ENCODE results near the gene CCNDBP1.
"Not testable (repeated sequence)": the region's sequence is repeated elsewhere in the genome, so short reads cannot be mapped to it uniquely, and the experiment has no call there.

CCNDBP1 gene

GRCh38 chr15:43218908-43219706 lies 33.9 kb downstream of the CCNDBP1 start:
- DNase-seq (ENCODE audit: low read depth): no peak

GRCh38 chr15:43219929-43220928 lies 35.0 kb downstream of the CCNDBP1 start:
- DNase-seq (ENCODE audit: low read depth): no peak

DNA sequence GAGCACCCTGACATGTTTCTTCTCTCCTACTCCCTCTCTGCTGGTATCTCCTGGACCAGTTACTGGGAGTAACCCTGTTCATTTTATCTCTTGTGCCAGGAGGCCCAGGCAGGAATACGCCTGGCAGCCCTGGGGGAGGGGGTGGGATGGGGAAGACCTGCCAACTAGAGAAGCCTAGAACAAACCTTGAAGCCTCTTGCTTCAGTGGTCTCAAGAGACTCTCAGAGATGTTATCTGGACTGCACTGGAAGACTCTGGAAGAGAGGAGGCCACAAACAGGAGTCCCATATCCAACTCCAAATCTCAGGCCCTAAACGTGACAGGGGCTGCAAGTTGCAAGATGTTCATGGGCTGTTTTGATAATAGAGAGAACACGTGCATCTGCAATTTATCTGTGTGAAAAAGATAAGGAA lies 35.8 kb downstream of the CCNDBP1 start, which contains the start of gene EPB42:
EPB42 (minus strand) TSS at position 28 of the 413 bp plus-strand sequence. CDS start 193 bp downstream, outside the sequence.
- DNase-seq (ENCODE audit: low read depth): no peak

DNA sequence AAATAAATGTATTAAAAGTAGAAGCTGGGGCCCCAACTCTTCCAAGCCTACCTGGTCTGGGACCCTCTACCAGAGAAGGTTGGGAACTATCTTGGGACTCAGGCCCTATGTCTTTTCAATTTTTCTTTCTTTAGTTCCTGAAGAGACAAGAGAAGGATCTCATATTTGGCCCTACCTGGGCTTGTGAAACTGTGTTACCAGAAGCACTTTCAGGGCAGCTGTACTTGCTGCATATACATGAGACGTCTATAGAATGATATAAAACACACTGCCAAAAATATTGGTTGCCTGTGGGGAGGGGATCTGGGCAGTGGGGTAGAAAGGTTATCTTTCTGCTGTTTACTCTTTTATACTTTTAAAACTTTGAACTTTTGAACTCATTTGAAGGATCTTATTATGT lies 36.2 kb downstream of the CCNDBP1 start:
- no peak for DNase-seq (ENCODE audit: low read depth)

DNA sequence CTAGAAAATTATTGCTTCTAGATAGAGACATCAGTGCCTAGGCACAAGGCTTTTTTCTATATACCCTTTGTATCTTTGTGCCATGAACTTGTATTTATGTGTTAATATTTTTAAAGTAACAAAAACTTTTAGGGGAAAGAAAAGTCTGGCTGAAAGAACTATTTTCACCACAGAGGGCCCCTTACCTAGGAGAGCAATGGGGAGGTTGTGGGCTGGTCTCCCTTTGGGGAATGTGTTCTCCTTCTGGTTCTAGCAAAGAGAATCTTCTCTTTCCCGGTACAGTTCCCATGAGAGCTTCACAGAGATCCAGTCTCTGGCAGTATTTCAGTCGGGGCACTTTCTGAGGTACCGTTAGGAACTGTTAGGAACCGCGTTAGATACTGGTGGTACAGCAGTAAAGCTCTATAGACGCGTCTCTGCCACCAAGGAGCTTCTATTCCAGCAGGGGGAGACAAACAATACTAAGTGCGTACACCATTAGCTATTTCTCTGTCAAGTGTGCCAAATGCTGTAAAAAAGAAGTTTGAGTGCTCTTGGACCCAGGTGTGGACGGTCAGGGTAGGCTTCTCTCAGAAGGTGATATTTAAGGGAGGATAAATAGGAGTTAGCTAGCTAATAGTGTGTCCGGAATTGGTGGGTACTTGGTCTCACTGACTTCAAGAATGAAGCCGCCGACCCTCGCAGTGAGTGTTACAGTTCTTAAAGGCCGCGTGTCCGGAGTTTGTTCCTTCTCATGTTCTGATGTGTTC lies 40.2 kb downstream of the CCNDBP1 start:
- peak; percentile 9 for DNase-seq (ENCODE audit: low read depth)

GRCh38 chr15:43225950-43226255 lies 40.7 kb downstream of the CCNDBP1 start:
- not testable (repeated sequence) for DNase-seq (ENCODE audit: low read depth)

DNA sequence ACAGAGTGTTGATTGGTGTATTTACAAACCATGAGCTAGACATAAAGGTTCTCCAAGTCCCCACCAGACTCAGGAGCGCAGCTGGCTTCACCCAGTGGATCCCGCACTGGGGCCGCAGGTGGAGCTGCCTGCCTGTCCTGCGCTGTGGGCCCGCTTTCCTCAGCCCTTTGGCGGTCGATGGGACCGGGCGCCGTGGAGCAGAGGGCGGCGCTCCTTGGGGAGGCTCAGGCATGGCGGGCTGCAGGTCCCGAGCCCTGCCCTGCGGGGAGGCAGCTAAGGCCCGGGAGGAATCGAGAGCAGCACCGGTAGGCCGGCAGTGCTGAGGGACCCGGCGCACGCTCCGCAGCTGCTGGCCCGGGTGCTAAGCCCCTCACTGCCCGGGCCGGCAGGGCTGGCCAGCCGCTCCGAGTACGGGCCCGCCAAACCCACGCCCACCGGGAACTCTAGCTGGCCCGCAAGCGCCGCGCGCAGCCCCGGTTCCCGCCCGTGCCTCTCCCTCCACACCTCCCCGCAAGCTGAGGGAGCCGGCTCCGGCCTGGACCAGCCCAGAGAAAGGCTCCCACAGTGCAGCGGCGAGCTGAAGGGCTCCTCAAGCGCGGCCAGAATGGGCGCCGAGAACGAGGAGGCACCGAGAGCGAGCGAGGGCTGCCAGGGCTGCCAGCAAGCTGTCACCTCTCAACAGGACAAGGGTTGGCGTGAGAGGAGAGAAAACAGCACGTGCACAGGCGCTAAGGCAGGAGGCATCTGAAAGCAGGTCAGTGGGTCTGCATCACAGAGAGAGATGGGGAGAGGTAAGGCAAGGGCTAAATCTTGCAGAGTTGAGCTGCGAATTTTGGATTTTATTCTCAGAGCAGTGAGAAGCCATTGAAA lies 41.5 kb downstream of the CCNDBP1 start:
- DNase-seq (ENCODE audit: low read depth): no peak

DNA sequence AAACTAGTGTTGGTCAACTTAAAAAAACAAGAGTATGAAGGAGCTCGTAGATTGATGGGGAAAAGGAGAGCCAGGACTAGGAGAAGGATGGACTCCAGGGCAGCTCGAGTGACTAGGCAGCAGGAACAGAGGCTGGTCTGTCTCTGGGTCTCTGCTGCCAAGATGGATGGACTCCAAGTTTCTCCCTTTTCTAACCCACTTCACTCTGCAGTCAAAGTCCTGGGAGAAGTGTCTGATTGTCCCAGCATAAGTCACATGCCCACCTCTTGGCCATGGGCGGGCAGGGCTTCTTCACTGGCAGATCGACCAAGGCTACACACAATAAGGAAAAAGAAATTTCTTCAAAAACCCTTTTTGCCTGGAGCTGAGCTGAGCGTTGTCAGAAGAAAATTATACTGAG lies 44.8 kb downstream of the CCNDBP1 start:
- DNase-seq (ENCODE audit: low read depth): no peak

DNA sequence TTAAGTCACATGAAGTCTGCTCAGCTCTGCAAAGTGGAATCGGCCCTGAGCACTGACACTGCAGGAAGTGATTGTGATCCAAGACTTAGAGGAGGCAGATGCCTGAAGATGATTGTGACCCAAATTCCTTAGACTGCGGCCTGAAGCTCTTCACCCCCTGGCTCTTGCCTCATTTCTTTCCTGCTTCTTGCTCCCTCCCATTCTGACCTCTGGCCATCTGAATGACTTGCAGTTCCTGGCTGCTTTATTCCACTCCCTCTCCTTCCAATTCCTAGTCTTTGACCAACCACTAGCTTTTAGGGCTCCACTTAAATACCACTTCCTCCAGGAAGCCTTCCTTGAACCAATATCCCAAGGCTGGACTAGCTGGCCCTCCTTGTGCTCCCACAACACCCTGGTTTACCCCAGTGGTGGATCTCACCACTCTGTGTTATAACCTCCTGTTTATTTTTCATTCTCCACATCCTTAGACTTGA lies 45.5 kb downstream of the CCNDBP1 start:
- no peak for DNase-seq (ENCODE audit: low read depth)

DNA sequence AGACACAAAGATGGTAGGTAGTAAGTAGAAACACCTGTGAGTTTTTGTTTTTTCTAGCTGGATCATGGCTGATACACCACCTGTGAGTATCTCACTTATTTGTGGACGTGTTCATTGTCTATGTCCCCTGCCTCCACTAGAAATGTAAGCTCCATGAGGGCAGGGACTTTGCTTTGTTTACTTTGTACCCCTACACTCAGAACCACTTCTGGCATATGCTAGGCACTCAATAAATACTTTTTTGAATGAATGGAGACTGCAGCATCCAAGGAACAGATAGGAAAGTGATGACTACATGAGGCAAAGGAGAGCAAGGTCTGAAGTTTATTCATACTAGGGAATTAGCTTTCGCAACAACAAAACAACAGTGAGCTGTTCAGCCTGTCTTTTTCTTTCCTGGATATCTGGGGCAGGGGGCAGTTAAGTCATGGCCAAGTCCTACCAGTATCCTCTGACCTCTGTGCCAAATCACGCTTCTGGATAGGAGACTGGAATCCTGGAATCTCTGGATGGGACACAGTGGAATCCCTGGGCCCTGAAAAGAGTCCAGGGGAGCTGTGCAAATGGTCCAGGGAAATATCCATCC lies 47.2 kb downstream of the CCNDBP1 start:
- no peak for DNase-seq (ENCODE audit: low read depth)

GRCh38 chr15:43235536-43235935 lies 50.3 kb downstream of the CCNDBP1 start:
- no peak for DNase-seq (ENCODE audit: low read depth)

- DNase-seq (ENCODE audit: low read depth): no peak
Measured at GRCh38 chr15:43237842-43238470, 52.8 kb downstream of the CCNDBP1 start.

DNA sequence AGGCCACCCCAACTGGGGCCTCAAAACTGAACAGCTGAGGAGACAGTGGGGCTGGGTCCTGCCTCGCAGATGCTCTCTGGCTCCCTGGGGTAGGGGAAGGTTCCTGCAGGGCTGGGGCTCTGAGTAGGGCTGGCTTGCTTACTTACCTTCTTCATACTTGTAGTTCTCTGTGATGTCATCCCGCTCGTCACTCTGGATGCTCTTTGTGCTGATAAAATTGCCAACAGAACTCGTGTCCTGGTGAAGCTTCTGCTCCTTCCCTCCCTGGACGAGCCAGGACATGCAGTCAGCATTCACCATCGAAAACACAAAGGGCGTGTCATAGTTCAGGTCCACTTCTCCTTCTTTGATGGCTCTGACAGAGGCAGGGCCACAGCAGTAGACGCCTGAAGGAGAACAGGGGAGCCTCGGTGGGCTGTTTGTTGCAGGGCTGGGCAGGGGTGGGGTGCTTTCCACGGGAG lies 53.5 kb downstream of the CCNDBP1 start:
- DNase-seq (ENCODE audit: low read depth): no peak

DNA sequence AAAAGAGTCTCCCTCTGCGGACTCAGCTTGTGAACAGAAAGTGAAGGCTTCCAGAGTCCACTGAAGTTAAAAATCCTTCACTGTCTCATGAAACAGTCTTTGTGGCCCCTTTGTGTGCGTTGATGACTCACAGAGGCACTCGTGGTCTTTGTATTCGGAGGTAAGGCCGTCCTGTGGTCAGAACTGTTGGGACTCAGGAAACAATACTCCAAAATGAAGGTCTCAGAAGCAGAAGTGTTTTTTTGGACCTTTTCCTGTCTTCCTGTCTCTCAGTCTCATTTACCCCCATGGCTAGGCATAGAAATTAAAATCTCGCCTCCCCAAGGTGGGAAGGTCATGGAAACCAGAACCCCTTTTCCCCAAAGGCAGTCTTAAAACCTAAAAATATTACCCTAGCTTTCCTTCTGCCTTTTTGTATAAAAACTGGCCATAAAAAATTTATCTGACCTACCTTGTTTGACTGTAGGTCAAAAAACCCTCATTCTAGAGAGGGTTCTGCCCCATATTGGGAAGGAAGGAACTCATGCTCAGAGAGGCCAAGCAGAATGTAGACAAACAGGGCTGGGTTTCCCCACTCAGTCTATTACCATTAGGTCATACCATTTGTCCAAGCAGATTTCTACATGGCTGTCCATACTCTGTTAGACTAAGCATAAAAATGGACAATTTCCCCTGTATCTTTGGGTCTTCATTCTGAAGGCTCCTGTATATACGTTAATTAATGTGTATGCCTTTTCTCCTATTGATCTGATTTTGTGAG lies 54.7 kb downstream of the CCNDBP1 start:
- no peak for DNase-seq (ENCODE audit: low read depth)

GRCh38 chr15:43241100-43241499 lies 55.9 kb downstream of the CCNDBP1 start:
- no peak for DNase-seq (ENCODE audit: low read depth)

GRCh38 chr15:43242616-43243015 lies 57.4 kb downstream of the CCNDBP1 start:
- DNase-seq (ENCODE audit: low read depth): no peak

GRCh38 chr15:43243020-43243645 lies 57.9 kb downstream of the CCNDBP1 start:
- DNase-seq (ENCODE audit: low read depth): no peak

DNA sequence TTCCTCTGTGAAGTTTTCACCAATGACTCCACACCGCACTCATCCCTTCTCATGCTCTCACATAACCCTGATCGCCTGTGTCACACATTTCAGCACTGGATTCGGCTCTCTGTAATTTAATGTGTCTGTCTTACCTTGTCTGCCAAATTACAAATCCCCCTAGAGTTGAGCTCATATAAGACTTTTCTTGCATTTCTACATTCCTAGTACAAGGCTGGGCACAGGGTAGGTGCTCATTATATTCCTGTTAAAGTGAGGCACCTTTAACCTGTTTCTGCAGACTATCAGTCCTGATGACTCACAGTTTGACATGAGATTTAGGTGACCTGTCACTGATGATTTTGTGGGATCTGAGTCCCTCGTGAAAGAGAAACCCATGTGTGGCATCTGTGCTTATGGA lies 58.9 kb downstream of the CCNDBP1 start:
- no peak for DNase-seq (ENCODE audit: low read depth)

- DNase-seq (ENCODE audit: low read depth): no peak
Measured at GRCh38 chr15:43246261-43246774, 61.1 kb downstream of the CCNDBP1 start.
